GM03348 (cell line): Measurements from ENCODE around the gene FBXW8.

Experiments
- DNase-seq: peaks from one replicate; pipeline ENCODE4 v3.0.0; 2012; ENCODE audit warnings: low spot score

FBXW8 gene

DNA sequence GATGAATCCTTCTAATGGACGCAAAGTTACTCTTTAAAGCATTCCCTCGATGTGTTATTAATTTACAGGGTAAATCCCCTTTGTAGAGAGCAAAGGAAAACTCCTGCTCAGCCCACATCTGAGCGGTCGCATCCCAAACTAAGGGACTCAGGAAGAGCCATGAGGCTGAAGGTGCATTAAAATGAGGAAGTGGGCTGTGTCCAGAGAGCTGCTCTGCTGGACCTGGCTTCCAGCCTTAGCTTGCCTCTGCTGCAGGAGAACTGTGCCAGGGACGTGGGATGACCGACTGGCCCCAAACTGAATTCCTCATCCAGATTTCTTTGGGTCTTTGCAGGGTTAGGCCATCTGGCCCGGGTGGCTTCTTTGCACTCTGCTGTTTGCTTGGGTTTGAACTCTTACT, 88.3 kb downstream of the FBXW8 start:
- no peak for DNase-seq

DNA sequence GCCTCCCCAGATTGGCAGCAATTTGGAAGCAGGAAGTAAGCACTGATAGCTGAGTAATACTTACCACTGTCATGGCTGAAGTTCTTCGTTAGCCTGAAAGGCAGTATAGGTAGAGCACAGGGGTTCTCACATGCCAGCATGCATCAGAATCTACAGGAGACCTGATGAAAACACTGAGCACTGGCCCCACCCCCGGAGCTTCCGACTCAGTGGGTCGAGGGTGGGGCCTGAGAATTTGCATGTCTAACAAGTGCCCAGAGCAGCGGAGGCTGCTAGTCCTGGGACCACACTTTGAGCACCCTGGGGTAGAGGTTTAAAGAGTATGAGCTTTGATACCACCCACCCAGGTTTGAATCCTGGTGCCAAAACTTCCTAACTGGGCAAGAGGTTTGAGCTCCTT, 89.6 kb downstream of the FBXW8 start:
- DNase-seq, result no peak

DNA sequence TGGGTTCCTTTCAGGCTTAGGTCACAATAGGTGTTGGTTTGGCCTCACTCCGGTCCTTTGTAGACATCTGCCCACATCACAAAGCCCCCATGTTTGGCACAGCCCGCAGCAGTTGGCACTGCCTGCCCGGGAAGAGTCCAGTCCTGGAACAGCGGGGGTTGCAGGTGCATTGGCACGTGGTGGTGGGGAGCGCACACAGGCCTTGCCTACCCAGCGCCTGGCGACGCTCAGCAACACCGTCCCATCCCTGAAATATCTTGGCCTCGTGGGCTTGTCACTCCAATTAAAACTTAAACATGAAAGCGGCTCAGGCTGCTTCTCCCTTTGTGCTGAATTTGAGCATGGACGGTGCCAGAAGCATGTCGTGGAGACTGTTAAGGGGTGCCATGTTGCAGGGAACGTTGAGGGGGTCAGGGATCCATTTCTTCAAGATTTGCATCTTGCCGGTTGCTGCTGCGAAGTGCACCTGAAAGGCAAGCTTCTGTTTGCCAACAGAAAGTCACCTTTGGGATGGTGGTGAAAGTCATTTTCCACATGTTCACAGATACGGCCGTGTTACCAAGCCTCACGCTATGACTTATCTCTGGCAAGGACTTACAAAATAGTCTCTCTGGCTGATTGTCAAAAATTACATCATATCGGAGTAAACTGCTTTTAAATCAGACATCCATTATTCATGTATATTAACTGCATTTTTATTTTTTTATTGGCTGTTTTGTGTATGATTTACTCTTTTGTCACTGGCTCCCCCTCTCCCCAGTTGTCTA, 91.5 kb downstream of the FBXW8 start:
- no peak for DNase-seq

DNA sequence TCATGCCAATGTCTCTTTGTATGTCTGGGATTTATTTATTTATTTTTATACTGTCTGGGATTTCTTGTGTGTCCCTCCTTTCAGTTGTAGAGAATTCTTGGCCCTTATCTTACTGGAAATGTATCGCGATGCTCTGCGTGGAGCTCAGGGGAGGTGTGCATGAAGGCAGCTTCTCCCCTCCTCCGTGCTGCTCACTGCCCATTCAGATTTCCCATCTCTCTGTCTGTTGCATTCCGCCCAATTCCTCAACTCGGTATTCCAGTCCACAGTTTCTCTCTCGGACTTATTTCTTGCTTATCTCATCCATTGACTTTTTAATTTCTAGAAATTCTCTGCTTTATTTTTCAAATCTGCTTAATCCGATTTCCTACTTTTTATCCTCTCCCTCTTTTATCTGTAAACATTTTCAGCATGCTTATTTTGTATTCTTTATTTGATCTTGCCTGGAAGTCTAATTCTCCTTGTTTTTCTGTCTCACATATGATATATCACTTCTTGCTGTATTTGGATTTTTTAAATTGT, 93.2 kb downstream of the FBXW8 start:
- no peak for DNase-seq

DNA sequence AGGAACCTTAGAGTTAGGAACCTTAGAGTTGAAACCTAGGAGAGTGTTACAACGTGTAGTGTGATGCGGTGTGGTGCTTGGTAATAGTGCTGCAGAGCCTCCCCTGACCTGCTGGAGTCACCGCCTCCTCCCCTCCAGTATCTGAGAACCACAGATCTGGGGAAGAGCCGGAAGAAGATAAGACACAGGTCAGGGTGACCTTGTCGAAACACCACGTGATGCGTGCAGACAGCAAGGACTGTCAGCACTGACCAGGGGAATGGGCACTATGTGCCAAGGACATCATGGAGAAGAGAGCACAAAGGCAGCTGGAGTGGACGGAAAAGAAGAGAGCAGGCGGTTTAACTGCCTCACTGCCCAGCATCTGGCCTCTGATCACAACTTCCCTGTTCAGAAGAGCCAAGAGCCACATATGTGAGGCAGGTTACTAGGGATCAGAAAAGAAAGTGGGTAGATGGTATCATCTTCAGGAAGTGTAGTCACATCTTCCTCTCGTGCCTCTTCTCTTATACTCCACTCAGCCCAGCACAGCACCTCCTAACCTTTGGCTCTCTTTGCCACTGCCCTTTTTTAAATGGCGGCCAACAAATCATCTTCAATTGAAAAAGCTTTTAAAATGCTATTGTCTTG, 94.8 kb downstream of the FBXW8 start:
- no peak for DNase-seq

DNA sequence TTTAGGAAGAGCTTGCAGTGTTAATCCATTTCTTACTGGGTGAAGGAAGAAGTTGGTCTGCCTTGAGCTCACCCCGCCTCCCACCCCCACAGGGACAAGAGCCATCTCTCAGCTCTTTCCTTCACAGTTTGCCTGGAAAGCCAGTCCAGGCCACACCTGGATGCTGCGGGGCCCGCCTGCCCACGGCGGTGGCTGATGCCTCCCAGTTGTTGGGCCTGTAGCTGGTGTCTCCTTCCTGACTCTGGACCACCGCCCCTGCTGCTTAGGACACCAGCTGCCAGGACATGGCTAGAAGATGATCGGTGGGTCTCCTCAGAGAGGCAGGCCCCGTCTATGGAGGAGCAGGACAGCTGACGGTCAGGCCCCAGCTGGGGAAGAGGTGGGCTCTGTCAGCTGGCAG, 95.6 kb downstream of the FBXW8 start:
- DNase-seq, result no peak

DNA sequence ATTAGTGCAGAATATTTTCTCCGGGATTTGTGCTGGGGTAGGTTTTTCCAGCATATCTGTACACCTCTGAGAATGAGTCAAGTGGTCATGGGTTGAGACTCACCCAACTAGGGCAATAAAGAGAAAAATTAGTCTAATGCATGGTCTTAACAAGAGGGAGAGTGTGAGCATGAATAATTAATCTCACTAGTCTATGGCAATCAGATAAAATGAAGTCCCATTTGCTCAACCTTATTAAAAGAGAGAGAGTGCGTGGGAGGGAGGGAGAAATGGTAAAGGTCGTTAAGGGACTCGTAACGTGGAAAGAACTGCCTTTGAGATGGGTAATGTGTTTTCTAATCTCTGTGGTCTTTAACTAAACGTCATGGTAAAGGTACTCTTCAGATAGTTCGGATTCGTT, 96.8 kb downstream of the FBXW8 start:
- no peak for DNase-seq

DNA sequence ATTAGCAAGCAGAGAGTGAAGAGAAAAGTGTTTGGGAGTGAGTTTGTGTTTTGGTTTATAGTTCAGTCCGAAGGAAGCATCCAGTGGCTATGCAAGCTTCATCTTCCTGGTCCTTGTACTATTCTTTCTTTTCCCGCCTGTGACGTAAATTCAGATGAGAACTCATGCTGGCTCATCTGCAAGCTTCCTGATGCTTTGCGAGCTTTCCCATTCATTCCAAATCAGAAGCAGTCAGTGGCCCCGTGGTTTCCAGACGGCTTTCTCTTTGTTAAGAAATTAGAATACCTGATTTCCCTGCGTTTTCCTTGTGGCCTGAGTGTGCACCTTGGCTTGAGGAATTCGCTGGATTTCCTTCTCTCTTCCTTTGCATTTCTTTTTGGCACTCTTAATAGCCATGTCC, 99.0 kb downstream of the FBXW8 start:
- DNase-seq, result no peak

DNA sequence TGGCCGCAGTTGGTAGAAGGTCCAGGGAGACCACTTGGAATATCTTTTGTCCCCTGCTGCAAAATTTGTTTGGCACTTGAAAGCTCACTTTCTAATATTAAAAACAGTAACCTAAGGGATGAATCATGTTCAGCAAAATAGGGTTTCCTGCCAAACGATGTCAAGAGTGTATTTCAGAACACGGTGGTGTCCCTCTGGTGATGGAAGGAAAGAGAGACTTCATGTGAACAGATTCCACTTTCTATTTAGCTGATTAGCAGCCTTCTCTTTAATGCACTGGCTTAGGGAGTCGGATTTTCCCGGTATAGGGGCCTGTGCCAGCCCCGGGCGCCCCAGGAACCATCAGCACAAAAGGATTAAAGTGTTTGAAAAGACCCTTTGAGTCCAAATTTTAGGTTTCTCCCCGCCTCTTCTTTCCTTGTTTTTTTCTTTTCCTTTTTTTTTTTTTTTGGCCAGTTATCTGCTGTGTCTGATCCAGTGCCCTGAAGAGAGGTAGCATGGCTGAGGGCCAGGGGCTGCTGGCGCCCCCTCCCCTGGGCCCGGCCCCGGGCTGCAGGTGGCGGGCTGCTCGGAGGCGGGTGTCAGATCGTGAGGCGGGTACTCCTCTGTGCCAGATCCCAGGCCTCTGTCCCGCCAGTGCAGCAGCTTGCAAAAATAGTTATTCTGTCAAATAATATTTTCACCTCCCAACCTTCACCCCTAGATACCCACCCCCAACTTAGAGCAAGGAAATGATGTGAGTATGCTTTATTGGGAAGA, 100.1 kb downstream of the FBXW8 start:
- no peak for DNase-seq

DNA sequence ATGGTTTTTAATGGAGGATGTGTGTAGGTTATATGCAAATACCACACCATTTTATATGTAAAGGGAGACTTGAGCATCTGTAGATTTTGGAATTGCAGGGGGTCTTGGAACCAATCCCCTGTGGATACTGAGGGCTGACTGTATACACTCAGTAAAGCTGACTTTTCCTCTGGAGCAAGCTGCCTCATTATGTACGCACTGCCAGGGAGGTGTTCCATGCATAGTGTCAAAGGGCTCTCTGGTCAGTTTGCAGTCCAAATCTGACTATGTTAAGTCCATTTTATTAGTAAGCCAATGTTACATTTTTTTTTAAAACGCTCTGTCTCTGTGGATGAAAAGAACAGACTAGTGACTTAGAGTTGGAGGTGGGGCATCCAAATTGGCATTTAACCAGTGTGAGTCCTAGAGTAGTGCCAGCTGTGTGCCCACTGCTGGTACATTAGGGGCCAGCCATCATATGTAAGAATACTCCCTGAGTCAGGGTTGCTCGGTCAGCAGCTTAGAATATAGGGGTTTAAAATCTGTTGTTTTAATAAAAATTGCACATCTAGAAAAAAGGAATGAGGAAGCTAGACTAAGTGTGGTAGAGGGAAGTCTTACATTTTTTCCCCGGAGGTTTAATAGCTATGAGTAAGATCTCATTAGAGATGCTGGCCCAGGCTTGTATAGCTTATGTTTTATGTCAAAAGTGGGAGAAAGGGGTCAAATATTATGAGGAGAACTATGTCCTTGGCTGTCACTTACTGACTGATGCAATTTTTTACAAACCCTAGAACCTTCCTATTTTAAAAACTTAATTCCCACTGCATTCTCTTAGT, 101.4 kb downstream of the FBXW8 start:
- DNase-seq, result peak; percentile 70

DNA sequence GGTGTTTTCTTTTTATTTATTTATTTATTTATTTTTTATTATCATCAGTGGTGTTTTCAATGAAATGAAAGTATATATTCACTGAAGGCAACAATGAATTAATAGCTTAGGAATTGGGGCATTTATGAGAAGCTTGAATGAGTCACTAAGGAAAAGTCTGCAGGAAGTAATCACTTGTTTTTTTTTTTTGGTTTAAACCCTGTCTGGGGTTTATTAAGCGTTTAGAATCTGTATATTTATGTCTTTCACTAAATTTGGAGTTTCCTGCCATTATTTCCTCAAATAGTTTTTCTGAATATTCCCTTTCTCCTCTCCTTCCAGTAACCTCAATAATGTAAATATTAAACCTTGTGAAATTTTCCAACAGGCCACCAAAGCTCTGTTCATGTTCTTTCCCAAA, 103.0 kb downstream of the FBXW8 start:
- no peak for DNase-seq

DNA sequence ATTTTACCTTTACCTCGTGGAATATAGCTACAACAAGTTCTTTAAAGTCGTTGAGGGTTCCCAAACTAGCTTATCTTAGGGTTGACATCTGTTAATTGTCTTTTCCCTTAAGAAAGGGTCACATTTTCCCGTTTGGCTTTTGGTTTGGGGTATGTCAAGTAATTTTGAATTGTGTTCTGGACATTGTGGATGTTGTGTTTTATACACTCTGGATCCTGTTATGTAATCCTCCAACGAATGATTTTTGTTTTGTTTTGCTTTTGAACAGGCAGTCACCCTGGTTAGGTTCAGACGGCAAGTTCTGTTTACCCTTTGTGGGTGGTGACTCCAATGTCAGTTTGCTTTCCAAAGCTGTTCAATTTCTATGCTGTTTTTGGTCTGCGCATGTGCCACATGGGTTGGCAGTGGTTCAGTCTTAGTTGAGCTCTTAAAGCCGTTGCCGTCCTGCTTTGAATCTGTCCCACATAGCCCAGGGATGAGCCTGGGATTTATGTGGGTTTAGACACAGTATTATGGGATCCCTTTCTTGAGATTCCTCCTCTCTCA, 103.7 kb downstream of the FBXW8 start:
- no peak for DNase-seq

DNA sequence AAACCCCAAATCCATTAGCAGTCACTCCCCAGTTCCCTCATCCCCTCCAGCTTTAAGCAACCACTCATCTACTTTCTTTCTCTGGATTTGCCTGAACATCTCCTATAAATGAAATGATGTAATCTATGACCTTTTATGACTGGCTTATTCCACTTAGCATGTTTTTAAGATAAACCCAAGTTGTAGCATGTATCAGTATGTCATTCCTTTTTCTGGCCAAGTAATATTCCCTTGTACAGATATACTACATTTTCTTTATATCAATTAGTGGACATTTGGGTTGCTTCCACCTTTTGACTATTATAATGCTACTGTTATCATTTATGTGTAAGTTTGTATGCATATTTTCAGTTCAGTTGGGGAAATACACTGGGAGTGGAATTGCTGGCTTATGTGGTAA, 105.1 kb downstream of the FBXW8 start:
- DNase-seq, result no peak

DNA sequence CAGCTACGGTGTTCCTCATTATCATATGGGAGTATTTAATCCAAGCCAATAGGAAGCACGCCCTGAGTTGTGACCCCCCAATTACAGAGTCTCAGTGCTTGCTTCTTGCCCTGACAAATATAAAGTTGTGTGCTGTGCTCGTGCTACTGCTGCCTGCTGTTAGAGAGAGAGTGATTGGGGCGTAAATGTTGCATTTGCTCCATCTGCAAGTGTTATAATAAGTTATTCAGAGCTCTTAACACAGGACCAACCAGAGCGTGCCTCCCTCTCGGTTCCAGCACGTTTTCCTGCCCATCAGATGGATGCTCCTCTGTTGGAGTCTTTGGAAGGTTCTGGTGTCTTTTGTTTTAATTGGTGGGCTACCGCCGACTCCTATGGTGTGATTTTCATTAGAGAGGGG, 107.1 kb downstream of the FBXW8 start:
- DNase-seq, result no peak

DNA sequence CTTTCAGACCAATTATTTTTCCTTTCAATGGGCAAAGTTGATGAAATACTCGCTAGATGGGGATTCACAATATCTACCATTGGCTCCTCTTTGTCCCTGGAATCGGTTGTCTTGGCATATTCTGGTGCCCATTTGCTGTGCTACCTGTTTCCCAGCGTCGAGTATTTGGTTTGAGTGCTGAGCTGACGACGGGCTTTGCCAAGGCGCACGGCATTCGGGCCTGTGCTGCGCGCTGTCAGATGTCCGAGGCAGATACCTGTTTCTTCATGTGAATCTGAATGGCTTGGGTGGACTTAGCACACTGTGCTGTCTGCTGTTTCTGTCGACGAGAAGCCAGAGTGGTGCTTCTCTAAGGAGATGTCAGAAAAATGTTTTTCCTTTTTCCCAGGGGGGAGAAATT, 107.5 kb downstream of the FBXW8 start:
- no peak for DNase-seq

DNA sequence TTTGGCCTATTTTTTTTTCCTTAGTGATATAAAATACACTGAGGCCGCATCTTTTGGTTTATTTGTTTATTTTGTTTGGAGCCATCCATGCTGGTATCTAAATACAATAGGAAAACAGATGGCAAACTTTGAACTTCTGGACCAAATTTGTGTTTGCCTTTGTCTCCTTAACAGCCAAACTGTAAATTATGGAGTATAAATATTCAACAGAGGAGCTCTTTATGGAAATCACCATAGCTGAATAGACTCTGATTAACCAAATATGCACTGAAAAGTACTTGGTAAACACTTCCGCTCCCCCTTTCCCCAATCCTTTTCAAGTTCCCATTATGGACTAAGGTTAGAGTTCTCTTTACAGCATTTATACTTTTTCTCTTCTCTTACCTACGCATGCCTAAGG, 107.9 kb downstream of the FBXW8 start:
- DNase-seq, result no peak

DNA sequence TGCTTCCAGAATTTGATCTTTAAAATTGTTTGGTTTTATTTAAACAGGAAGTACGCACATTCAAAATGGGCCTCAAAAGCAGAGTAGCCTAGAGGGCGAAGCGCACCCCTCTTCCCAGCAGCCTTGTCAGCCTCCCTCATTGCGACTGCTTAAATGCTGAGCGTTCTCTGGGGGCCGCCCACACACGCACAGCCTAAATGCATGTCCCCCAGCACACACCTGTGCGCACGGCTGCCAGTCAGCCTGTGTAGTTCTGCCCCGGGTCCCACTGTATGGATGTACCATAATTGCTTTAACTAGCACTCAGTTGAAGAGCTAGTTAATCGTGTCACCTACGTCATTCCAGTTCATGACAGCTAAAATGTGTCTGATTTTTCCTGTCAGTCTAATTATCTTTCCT, 109.1 kb downstream of the FBXW8 start:
- no peak for DNase-seq

DNA sequence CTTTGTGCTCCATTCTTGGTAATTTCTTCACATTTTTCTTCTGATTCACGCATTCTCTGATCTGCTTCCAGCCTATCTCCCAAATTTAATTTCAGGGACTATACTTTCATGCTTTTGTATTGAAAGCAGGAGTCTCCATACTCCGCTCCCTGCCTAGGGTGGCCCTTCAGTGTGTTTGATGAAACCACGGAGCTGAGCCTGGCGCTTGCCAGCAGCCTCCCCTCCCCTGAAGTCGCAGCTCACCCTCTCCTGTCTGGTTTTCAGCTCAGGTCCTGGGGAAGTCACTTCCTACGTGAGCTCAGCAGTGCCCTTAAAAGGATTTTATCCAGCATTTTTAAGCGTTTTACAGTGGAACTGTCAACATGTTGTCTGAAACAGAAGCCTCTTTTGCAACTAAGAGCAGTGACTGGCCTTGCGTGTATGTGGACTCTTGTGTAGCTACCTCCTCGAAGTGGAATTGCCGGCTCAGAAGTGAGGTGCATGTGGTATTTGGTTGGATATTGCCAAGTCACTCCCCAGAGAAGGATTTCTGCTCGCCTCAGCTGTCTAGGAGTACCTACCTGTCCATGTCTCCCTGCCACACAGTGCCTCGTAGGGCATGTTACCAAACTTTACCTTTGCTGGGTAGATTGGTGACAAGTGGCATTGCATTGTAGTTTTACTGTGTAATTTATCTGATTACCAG, 109.9 kb downstream of the FBXW8 start:
- no peak for DNase-seq

DNA sequence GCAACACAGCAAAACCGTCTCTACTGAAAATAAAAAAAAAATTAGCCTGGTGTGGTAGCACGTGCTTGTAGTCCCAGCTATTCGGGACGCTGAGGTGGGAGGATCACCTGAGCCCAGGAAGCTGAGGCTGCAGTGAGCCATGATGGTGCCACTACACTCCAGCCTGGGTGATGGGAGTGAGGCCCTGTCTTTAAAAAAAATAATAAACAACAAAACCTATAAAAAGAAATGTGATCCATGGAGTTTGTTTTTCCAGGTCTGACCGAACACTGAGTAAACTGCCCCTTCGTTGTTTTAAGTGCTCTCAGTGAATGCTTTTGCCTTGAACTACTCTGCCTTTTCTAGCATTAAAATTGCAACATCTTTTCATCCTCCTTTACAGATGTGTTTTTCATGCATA, 111.7 kb downstream of the FBXW8 start:
- DNase-seq, result no peak

DNA sequence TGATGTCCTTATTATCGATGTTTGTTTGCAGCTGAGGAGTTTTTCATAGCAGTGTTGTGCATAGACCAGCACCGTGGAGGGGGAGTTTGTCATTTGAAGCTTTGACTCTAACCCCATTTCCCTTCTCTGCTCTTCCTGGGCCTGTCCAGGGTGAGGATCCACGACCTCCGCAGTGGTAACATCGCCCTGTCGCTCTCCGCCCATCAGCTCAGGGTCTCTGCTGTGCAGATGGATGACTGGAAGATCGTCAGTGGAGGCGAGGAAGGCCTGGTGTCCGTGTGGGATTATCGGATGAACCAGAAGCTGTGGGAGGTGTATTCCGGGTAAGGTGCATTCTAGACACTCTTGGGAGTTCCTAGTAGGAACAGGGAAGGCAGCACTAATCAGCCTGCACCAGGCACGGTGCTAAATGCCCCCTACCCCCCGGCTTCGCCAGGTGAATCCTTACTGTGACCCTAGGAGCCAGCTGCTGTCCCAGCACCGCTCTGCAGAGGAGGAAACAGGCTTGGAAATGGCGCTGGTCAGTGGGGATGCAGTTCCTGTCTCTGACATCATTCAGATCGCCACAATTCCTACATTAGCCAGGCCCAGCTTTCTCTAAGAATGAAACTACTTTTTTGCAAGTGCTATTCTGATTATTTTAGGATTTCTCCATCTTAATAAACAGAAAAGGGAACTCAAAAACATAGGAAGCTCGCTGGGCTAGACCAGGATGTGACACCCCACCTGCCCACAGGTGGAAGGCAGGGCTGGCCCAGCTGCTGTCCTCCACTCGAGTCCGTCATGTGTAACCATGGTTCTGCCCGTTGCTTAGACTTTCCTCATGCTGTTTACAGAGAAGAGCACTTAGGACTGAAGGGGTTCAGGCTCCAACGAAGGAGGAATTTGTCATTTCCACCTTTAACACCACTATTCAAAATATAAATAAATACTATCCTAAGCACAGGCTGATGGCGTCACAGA, 113.5 kb downstream of the FBXW8 start:
- no peak for DNase-seq
